ENCODE results near the gene SKIL. TPM values are rescaled to one million over a fixed set of nuclear protein-coding genes. Genes with fewer than 3 reads are reported as not detected.

SKIL gene
- total RNA-seq, 1 donor from 2014 or later = 86.7 TPM

DNA sequence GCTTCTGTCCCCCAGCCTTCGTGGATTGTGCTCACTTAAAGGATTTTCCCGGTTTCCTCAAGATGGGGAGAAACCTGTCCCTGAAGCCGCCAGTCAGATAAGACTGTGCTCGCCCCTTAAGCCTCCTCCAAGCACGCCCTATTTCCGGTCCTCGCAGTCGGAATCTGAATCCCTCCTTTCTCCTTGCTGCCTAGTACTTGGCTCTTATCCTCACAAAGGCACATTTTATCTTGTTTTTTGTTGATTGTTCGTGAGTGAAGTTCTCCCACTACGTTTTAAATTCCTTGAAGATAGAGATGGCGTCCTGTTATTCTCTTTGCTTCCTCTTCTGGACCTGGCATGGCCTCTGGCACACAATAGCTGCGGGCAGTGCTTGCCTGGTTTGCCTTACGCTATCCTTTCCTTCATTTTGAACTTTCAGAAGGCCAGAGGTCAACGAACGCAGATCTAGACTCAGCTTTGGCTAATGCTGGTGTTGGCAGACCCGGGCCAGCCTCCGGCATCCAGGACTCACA, 62.8 kb downstream of the SKIL start:
- no peak for DNase-seq
- H3K4me3 ChIP-seq = peak overlapping the region; percentile 57
- peak overlapping the region; percentile 78 for H3K27ac ChIP-seq

GRCh38 chr3:170421111-170421641, 63.7 kb downstream of the SKIL start:
- DNase-seq (no peak), ATAC-seq (no peak)
- intact Hi-C loops (cut with DNase I) = no loop called here

More for the DNA sequence above, 62.8 kb downstream of the SKIL start:
- H3K4me1 ChIP-seq = peaks cover 39% of the 10 kb centered on the region
- peak in 1 of 2 donors; percentile 20 for ATAC-seq
- intact Hi-C loops (cut with DNase I) = no loop called here
- TF ChIP-seq CTCF (IDR thresholded peaks at IDR 0.05) = no peak
- no peaks in the 10 kb centered on the region for H3K9me3 ChIP-seq
- peaks cover 33% of the 10 kb centered on the region for H3K27me3 ChIP-seq (ENCODE audit: low read depth)
- no peaks in the 10 kb centered on the region for H3K36me3 ChIP-seq

DNA sequence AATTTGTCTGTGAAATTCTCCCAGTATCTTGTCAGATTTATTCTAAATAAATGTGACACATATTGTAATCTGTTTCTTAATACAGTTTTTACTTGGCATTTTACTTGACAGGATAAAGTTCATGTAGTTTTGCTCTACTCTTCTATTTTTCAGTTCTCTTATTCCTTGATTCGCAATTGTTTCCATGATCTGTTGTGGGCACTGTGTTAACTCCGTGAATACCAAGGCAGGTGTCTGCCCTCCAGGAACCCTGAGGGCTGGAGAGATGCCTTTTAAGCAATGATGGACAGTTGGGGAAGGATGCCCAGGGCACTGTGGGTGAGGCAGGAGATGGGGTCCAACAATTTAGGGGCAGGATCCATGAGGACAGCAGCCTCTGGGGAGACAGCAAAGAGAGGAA, 64.2 kb downstream of the SKIL start:
- Histone ChIP-seq H3K4me3 (peak overlapping the region; percentile 57), H3K4me1 (peaks cover 39% of the 10 kb centered on the region), H3K9me3 (no peaks in the 10 kb centered on the region), H3K27ac (peak overlapping the region; percentile 78), H3K27me3 (ENCODE audit: low read depth) (peaks cover 33% of the 10 kb centered on the region), H3K36me3 (no peaks in the 10 kb centered on the region)
- DNase-seq (no peak), ATAC-seq (no peak)
- no peak for TF ChIP-seq CTCF (IDR thresholded peaks at IDR 0.05)
- intact Hi-C loops (cut with DNase I) = no loop called here

More at GRCh38 chr3:170421111-170421641, 63.7 kb downstream of the SKIL start:
- Histone ChIP-seq H3K4me3 (peak overlapping the region; percentile 57), H3K36me3 (no peaks in the 10 kb centered on the region), H3K9me3 (no peaks in the 10 kb centered on the region), H3K4me1 (peaks cover 39% of the 10 kb centered on the region), H3K27ac (peak overlapping the region; percentile 78), H3K27me3 (ENCODE audit: low read depth) (peaks cover 33% of the 10 kb centered on the region)
- TF ChIP-seq CTCF (IDR thresholded peaks at IDR 0.05) = no peak

GRCh38 chr3:170423001-170423615, 65.6 kb downstream of the SKIL start:
- no peak for ATAC-seq
- TF ChIP-seq CTCF (IDR thresholded peaks at IDR 0.05) = no peak
- Histone ChIP-seq H3K9me3 (no peaks in the 10 kb centered on the region), H3K4me1 (peaks cover 35% of the 10 kb centered on the region), H3K27me3 (ENCODE audit: low read depth) (peaks cover 25% of the 10 kb centered on the region), H3K4me3 (no peak overlapping the region), H3K36me3 (no peaks in the 10 kb centered on the region), H3K27ac (no peak overlapping the region)
- DNase-seq = no peak
- intact Hi-C loops (cut with DNase I) = no loop called here

- no peak overlapping the region for H3K4me3 ChIP-seq
- ATAC-seq = no peak
- H3K27ac ChIP-seq = no peak overlapping the region
Observed at GRCh38 chr3:170424879-170425278, 67.4 kb downstream of the SKIL start.

More at GRCh38 chr3:170424879-170425278, 67.4 kb downstream of the SKIL start:
- no peak for TF ChIP-seq CTCF (IDR thresholded peaks at IDR 0.05)
- Histone ChIP-seq H3K36me3 (no peaks in the 10 kb centered on the region), H3K27me3 (ENCODE audit: low read depth) (peaks cover 7% of the 10 kb centered on the region), H3K9me3 (no peaks in the 10 kb centered on the region), H3K4me1 (peaks cover 18% of the 10 kb centered on the region)
- DNase-seq = no peak
- intact Hi-C loops (cut with DNase I) = no loop called here

Data from lower lobe of right lung (tissue), 2 donors.